ENCODE results near the gene CD248. TPM values are rescaled to one million over a fixed set of nuclear protein-coding genes. Genes with fewer than 3 reads are reported as not detected.

CD248 gene
- total RNA-seq, 6 experiments from 2014 or later: 437 to 739 (median 687) TPM

DNA sequence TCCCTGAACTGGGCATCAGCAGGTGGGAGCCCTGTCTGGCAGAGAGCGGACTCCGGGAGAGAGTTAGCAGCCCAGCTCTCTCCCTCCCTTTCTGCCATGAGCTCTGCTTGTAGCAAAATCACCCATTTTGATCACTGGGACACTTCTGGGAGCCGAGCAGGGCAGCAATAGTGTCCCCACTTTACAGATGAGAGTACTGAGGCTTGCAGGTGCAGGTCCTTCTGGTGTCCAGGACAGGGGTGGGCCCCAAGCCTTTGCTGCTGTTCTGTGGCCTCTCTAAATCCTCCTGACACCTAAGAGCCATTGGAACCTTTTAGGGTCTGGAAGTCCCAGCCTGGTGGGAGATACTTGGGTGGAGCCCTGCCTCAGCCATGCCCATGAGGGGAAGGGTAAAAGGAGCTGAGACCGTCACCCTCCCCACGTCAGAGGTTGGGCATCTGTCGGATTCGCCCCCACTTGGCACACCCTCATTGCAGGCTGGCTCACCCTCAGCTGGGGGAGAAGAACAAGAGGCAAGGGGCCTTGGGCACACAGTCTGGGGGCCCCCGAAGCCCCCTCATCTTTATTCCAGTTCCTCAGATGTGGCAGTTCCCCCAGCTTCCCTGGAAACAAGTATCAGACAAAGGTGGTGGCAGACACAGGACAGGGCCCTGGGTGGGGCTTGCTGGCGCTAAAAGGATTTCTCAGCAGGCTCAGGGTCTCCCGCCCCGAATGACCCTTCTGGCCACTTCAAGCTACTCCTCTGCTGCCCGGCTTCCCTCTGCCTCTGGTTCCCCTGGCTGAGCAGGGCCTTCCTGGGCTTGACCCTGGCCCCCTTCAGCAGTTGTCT, 14.9 kb upstream of the CD248 start:
- 0 out of 2 replicates have a peak overlapping the region, but pooled peaks have one; percentile 45 for H3K27ac Mint-ChIP-seq
- no peak for DNase-seq
- peaks cover 29% of the 10 kb centered on the region for H3K4me1 Mint-ChIP-seq (ENCODE audit: low read depth)
- no peak overlapping the region for H3K4me3 Mint-ChIP-seq
- H3K36me3 Mint-ChIP-seq (ENCODE audit: low read depth): peaks cover 12% of the 10 kb centered on the region
- no peaks in the 10 kb centered on the region for H3K9me3 Mint-ChIP-seq
- H3K27me3 Mint-ChIP-seq (ENCODE audit: insufficient read depth): peaks cover 20% of the 10 kb centered on the region
- no peak for TF ChIP-seq CTCF (IDR thresholded peaks at IDR 0.05)

- H3K36me3 Mint-ChIP-seq (ENCODE audit: low read depth): peaks cover 12% of the 10 kb centered on the region
- H3K4me3 Mint-ChIP-seq: no peak overlapping the region
- 0 out of 2 replicates have a peak overlapping the region, but pooled peaks have one; percentile 26 for H3K27ac Mint-ChIP-seq
- no peaks in the 10 kb centered on the region for H3K9me3 Mint-ChIP-seq
- no peak for DNase-seq
- peaks cover 15% of the 10 kb centered on the region for H3K27me3 Mint-ChIP-seq (ENCODE audit: insufficient read depth)
- peaks cover 31% of the 10 kb centered on the region for H3K4me1 Mint-ChIP-seq (ENCODE audit: low read depth)
- peak; percentile 31; the same call in 1 of the 2 replicates for TF ChIP-seq CTCF (IDR thresholded peaks at IDR 0.05)
Measured at GRCh38 chr11:66330931-66331330, 14.1 kb upstream of the CD248 start.

- Mint-ChIP-seq H3K4me1 (ENCODE audit: low read depth) (peaks cover 48% of the 10 kb centered on the region), H3K9me3 (no peaks in the 10 kb centered on the region)
- DNase-seq: no peak
Measured at GRCh38 chr11:66329165-66329673, 12.4 kb upstream of the CD248 start.

GRCh38 chr11:66328302-66329144, 11.7 kb upstream of the CD248 start:
- peaks cover 53% of the 10 kb centered on the region for H3K4me1 Mint-ChIP-seq (ENCODE audit: low read depth)
- peak overlapping the region; percentile 88 for H3K27ac Mint-ChIP-seq
- H3K4me3 Mint-ChIP-seq: peak overlapping the region; percentile 44
- H3K36me3 Mint-ChIP-seq (ENCODE audit: low read depth): peaks cover 5% of the 10 kb centered on the region; the same call in 1 of the 2 replicates
- no peaks in the 10 kb centered on the region for H3K9me3 Mint-ChIP-seq
- peak; percentile 78 for DNase-seq
- peak; percentile 100 for TF ChIP-seq CTCF (IDR thresholded peaks at IDR 0.05)
- H3K27me3 Mint-ChIP-seq (ENCODE audit: insufficient read depth): peaks cover 13% of the 10 kb centered on the region

More at GRCh38 chr11:66329165-66329673, 12.4 kb upstream of the CD248 start:
- peaks cover 14% of the 10 kb centered on the region for H3K27me3 Mint-ChIP-seq (ENCODE audit: insufficient read depth)
- peak overlapping the region; percentile 42; the same call in 1 of the 2 replicates for H3K4me3 Mint-ChIP-seq
- H3K27ac Mint-ChIP-seq: peak overlapping the region; percentile 88
- H3K36me3 Mint-ChIP-seq (ENCODE audit: low read depth): peaks cover 5% of the 10 kb centered on the region
- no peak for TF ChIP-seq CTCF (IDR thresholded peaks at IDR 0.05)

DNA sequence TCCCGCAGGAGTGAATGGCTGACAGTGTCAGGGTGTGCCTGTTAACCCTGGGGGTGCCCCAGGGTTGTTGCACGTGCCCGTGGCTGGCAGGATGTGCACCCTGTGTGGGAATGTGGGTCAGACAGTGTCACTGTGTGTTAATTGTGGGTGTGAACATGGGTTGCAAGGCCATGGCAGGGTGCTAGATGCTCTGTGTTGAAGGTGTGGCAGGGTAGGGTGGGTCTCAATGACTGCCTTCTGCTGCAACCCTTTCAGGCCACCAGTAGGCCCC, 11.1 kb upstream of the CD248 start:
- no peak for TF ChIP-seq CTCF (IDR thresholded peaks at IDR 0.05)
- Mint-ChIP-seq H3K27me3 (ENCODE audit: insufficient read depth) (peaks cover 13% of the 10 kb centered on the region), H3K27ac (peak overlapping the region; percentile 88), H3K4me3 (peak overlapping the region; percentile 44), H3K36me3 (ENCODE audit: low read depth) (peaks cover 3% of the 10 kb centered on the region; the same call in 1 of the 2 replicates), H3K9me3 (no peaks in the 10 kb centered on the region), H3K4me1 (ENCODE audit: low read depth) (peaks cover 53% of the 10 kb centered on the region)
- DNase-seq: peak; percentile 57

Measured in HFFc6 (cell line).